Right lobe of liver (tissue), 6 donors: Measurements from ENCODE around the gene NQO2. TPM values are rescaled to one million over a fixed set of nuclear protein-coding genes. Genes with fewer than 3 reads are reported as not detected.

ENCODE experiments used
- ATAC-seq, 4 donors: fragments of 200-7000 bp; cut with Tn5 transposase; one replicate each; pipeline ENCODE4 v1.9.1; 2020; ENCODE audit warnings: mild to moderate bottlenecking in 4 of 4, moderate library complexity in 4 of 4
- DNase-seq, 3 donors: peaks; one replicate each; pipeline ENCODE4 v3.0.0-alpha.2; 2020
- H3K27ac ChIP-seq, 3 donors: fragments of 200-600 bp; one replicate each; pipeline ENCODE4 v1.8.0; 2022
- H3K27me3 ChIP-seq, 2 donors: fragments of 200-600 bp; one replicate each; pipeline ENCODE4 v1.8.0; 2022
- H3K36me3 ChIP-seq, 4 donors: fragments of 200-600 bp; sonication (generic) in 1 of 4; one replicate each; pipeline versions ENCODE4 v1.5.1 to v1.8.0; 2017 to 2022; ENCODE audit warnings: control low read depth in 1 of 4
- H3K4me1 ChIP-seq, 4 donors: fragments of 200-600 bp; sonication (generic) in 1 of 4; one replicate each; pipeline versions ENCODE4 v1.5.1 to v1.8.0; 2017 to 2022; ENCODE audit warnings: control low read depth in 1 of 4
- H3K4me3 ChIP-seq, 3 donors: fragments of 200-600 bp; one replicate each; pipeline ENCODE4 v1.8.0; 2022
- H3K9me3 ChIP-seq, 4 donors: fragments of 200-600 bp; sonication (generic) in 1 of 4; one replicate each; pipeline versions ENCODE4 v1.5.1 to v1.8.0; 2017 to 2022; ENCODE audit warnings: control low read depth in 1 of 4
- CTCF ChIP-seq, 4 donors: fragments of 200-600 bp in 3 of 4; fragments of 450-650 bp in 1 of 4; IDR thresholded peaks; one replicate each; pipeline versions ENCODE4 v1.5.1 to v1.8.0; 2016 to 2022; ENCODE audit warnings: antibody characterized with exemption in 4 of 4, mild to moderate bottlenecking in 2 of 4
- POLR2A ChIP-seq: fragments of 450-650 bp; IDR thresholded peaks from one replicate; pipeline ENCODE4 v1.6.1; 2017; ENCODE audit warnings: antibody characterized with exemption, mild to moderate bottlenecking
- WGBS: methylation state at CpG from one replicate; pipeline ENCODE4 v1.1.6; 2018; ENCODE audit warnings: low coverage, low lambda C conversion rate; ENCODE audit not compliant: insufficient coverage; ENCODE audit errors: missing lambda C conversion rate; 5-methylcytosine and 5-hydroxymethylcytosine counted together
- intact Hi-C, 2 donors: fragments of 100-400 bp; cut with DNase I; formaldehyde crosslinking; loops; one replicate each; pipeline versions ENCODE4 v1.11.2 to v1.14.1; 2022
- total RNA-seq, 6 experiments: library from RNA; depleted of rRNA in 2 of 6; stranded (reverse); fragments of >200 nt in 2 of 6; fragmentation: NEBNext Ultra II Directional in 3 of 6; extraction: Animal tissue kit (Norgen Biotek cat#: 25700) in 3 of 6; gene quantifications; one replicate each; pipeline versions ENCODE4 v1.1.0 to v1.2.4, GENCODE V29; 2016 to 2023
- donor health status: DM: no; HTN: yes; CAD: no.
- donor health status: DM: no; HTN: no; CAD: no.
- donor health status: DM: no; HTN: no; CAD: no.
- donor health status: DM: no; HTN: yes; CAD: no.
- donor health status: DM: no; HTN: yes; CAD: no.

Gene NQO2
- total RNA-seq, 6 experiments from 2014 or later = 44.5 to 74.2 (median 67.3) TPM

- TF ChIP-seq POLR2A = peak; percentile 57
- TF ChIP-seq CTCF (IDR thresholded peaks at IDR 0.05) = peak; percentile 79 to 88 (median 83)
- intact Hi-C loops = no loop called here
- DNase-seq (peak; percentile 92 to 93 (median 93)), ATAC-seq (peak; percentile 82 to 93 (median 88))
- no peaks in the 10 kb centered on the region for H3K36me3 ChIP-seq
- no peaks in the 10 kb centered on the region for H3K9me3 ChIP-seq
- WGBS = 0% methylated on average over 26 of the region's 64 CpGs
- peak overlapping the region; percentile 87 to 92 (median 92) for H3K4me3 ChIP-seq
- no peaks in the 10 kb centered on the region for H3K27me3 ChIP-seq
- H3K27ac ChIP-seq = peak overlapping the region; percentile 97 to 99 (median 97)
- peaks cover 0 to 6% (median 0%) of the 10 kb centered on the region in 4 donors for H3K4me1 ChIP-seq
These were observed 11.0 kb upstream of the NQO2 start for GRCh38 chr6:2988426-2989331.

GRCh38 chr6:2989332-2990247, 10.1 kb upstream of the NQO2 start:
- peak in 2 of 4 donors; percentile 28 to 36 for TF ChIP-seq CTCF (IDR thresholded peaks at IDR 0.05)
- TF ChIP-seq POLR2A = peak; percentile 5
- Histone ChIP-seq H3K9me3 (no peaks in the 10 kb centered on the region), H3K4me1 (peaks cover 0 to 6% (median 0%) of the 10 kb centered on the region in 4 donors), H3K27ac (peak overlapping the region; percentile 97 to 99 (median 97)), H3K27me3 (no peaks in the 10 kb centered on the region), H3K36me3 (no peaks in the 10 kb centered on the region), H3K4me3 (peak overlapping the region; percentile 87 to 92 (median 92))
- DNase-seq (peak; percentile 71 to 89 (median 82)), ATAC-seq (peak; percentile 53 to 72 (median 68))
- WGBS = 0% methylated on average over 22 of the region's 22 CpGs
- intact Hi-C loops = loop anchor here in 1 of 2 donors (5.0 kb wide), 1 partner anchor 73 kb away; no protein-coding TSS in a partner anchor

GRCh38 chr6:2990248-2990931, 9.3 kb upstream of the NQO2 start:
- Histone ChIP-seq H3K27me3 (no peaks in the 10 kb centered on the region), H3K36me3 (no peaks in the 10 kb centered on the region), H3K4me3 (peak overlapping the region; percentile 87 to 92 (median 92)), H3K27ac (peak overlapping the region; percentile 97 to 99 (median 97)), H3K4me1 (peaks cover 0 to 6% (median 0%) of the 10 kb centered on the region in 4 donors), H3K9me3 (no peaks in the 10 kb centered on the region)
- ATAC-seq (peak in 1 of 4 donors; percentile 0), DNase-seq (peak in 1 of 3 donors; percentile 51)
- TF ChIP-seq CTCF (IDR thresholded peaks at IDR 0.05) = no peak
- no peak for TF ChIP-seq POLR2A
- intact Hi-C loops = loop anchor here in 1 of 2 donors (5.0 kb wide), 1 partner anchor 72 kb away; no protein-coding TSS in a partner anchor
- 3% methylated on average over 19 of the region's 19 CpGs for WGBS
